Measurements from ENCODE around the gene SNX32. TPM values are rescaled to one million over a fixed set of nuclear protein-coding genes. Genes with fewer than 3 reads are reported as not detected.

The SNX32 gene
- total and polyA plus RNA-seq, 9 of the 15 experiments (the other 6 are each of a cell fraction or from before 2014, with no cell fraction given), result 0.03 TPM; not detected in 7

DNA sequence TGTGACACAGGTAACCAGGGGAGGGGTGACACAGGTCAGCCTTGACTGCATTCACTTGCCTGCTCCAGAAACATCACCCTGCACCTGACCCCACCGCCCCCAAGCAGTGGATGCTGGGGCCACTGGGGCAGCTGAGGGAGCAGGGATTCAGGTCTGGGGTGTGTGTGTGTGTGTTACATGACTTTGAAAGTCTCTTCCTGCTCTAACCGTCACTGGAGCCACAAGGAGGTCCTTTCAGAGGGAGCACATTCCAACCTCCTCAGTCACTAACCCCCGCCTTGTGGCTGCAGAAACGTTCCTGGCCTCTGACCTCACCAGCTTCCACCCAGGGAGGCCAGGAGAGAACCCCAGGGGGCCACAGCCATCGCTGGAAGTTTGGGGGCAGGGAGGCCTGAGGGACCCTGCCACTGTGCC lies 69.3 kb downstream of the SNX32 start (continued):
- TF ChIP-seq, protein P1, sequence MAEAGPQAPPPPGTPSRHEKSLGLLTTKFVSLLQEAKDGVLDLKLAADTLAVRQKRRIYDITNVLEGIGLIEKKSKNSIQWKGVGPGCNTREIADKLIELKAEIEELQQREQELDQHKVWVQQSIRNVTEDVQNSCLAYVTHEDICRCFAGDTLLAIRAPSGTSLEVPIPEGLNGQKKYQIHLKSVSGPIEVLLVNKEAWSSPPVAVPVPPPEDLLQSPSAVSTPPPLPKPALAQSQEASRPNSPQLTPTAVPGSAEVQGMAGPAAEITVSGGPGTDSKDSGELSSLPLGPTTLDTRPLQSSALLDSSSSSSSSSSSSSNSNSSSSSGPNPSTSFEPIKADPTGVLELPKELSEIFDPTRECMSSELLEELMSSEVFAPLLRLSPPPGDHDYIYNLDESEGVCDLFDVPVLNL (CRISPR knock-in tag; IDR thresholded peaks at IDR 0.05; ENCODE audit: low read depth), result no peak
- peak; percentile 66; the same call in 1 of the 2 replicates for TF ChIP-seq SMARCE1 (IDR thresholded peaks at IDR 0.05)
- TF ChIP-seq ZNF263 (CRISPR knock-in tag; IDR thresholded peaks at IDR 0.05; ENCODE audit: borderline replicate concordance), result peak; percentile 85
- TF ChIP-seq, protein P2, sequence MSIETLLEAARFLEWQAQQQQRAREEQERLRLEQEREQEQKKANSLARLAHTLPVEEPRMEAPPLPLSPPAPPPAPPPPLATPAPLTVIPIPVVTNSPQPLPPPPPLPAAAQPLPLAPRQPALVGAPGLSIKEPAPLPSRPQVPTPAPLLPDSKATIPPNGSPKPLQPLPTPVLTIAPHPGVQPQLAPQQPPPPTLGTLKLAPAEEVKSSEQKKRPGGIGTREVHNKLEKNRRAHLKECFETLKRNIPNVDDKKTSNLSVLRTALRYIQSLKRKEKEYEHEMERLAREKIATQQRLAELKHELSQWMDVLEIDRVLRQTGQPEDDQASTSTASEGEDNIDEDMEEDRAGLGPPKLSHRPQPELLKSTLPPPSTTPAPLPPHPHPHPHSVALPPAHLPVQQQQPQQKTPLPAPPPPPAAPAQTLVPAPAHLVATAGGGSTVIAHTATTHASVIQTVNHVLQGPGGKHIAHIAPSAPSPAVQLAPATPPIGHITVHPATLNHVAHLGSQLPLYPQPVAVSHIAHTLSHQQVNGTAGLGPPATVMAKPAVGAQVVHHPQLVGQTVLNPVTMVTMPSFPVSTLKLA (conservative IDR thresholded peaks at IDR 0.05), result 0 out of 4 replicates have a peak, but pooled peaks of 1 of the 2 experiments have one; percentile 8
- TF ChIP-seq, protein P3, sequence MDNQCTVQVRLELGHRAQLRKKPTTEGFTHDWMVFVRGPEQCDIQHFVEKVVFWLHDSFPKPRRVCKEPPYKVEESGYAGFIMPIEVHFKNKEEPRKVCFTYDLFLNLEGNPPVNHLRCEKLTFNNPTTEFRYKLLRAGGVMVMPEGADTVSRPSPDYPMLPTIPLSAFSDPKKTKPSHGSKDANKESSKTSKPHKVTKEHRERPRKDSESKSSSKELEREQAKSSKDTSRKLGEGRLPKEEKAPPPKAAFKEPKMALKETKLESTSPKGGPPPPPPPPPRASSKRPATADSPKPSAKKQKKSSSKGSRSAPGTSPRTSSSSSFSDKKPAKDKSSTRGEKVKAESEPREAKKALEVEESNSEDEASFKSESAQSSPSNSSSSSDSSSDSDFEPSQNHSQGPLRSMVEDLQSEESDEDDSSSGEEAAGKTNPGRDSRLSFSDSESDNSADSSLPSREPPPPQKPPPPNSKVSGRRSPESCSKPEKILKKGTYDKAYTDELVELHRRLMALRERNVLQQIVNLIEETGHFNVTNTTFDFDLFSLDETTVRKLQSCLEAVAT (IDR thresholded peaks at IDR 0.05), result 0 out of 4 replicates have a peak, but pooled peaks of 1 of the 2 experiments have one; percentile 20
- peak; percentile 30; the same call in 1 of the 2 replicates for TF ChIP-seq POLR2AphosphoS5 (IDR thresholded peaks at IDR 0.05; ENCODE audit: control insufficient read depth, insufficient read depth, low read depth, low read length)
- TF ChIP-seq NR2C2 (CRISPR knock-in tag; IDR thresholded peaks at IDR 0.05), result no peak
- TF ChIP-seq NR2C2 (tag; IDR thresholded peaks at IDR 0.05), result peak; percentile 72
- TF ChIP-seq, protein P4, sequence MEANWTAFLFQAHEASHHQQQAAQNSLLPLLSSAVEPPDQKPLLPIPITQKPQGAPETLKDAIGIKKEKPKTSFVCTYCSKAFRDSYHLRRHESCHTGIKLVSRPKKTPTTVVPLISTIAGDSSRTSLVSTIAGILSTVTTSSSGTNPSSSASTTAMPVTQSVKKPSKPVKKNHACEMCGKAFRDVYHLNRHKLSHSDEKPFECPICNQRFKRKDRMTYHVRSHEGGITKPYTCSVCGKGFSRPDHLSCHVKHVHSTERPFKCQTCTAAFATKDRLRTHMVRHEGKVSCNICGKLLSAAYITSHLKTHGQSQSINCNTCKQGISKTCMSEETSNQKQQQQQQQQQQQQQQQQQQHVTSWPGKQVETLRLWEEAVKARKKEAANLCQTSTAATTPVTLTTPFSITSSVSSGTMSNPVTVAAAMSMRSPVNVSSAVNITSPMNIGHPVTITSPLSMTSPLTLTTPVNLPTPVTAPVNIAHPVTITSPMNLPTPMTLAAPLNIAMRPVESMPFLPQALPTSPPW (CRISPR knock-in tag; IDR thresholded peaks at IDR 0.05), result peak; percentile 44; the same call in 1 of the 2 replicates
- TF ChIP-seq HDAC6 (IDR thresholded peaks at IDR 0.05; ENCODE audit: low read depth, low read length), result no peak
- 0 out of 4 replicates have a peak, but pooled peaks of 1 of the 2 experiments have one; percentile 7 for TF ChIP-seq RAD21 (CRISPR knock-in tag; conservative IDR thresholded peaks at IDR 0.05 in 1 of 2, IDR thresholded peaks at IDR 0.05 in 1 of 2)
- 0 out of 2 replicates have a peak, but pooled peaks have one; percentile 45 for TF ChIP-seq KAT7 (CRISPR knock-in tag; IDR thresholded peaks at IDR 0.05; ENCODE audit: borderline replicate concordance)
- no peak for TF ChIP-seq MTF1 (CRISPR knock-in tag; IDR thresholded peaks at IDR 0.05; ENCODE audit: borderline replicate concordance)
- TF ChIP-seq ZNF668 (CRISPR knock-in tag; IDR thresholded peaks at IDR 0.05), result 0 out of 2 replicates have a peak, but pooled peaks have one; percentile 17
- no peak for TF ChIP-seq POLR2AphosphoS2 (IDR thresholded peaks at IDR 0.05; ENCODE audit: low read length)
- TF ChIP-seq ZSCAN29 (IDR thresholded peaks at IDR 0.05), result no peak
- TF ChIP-seq BRF1 (IDR thresholded peaks at IDR 0.05; ENCODE audit: borderline replicate concordance, extremely low read depth, insufficient read length), result no peak
- no peak; the same call in 1 of the 2 replicates for TF ChIP-seq ZNF589 (CRISPR knock-in tag; IDR thresholded peaks at IDR 0.05; ENCODE audit: low read depth)
- no peak for TF ChIP-seq KDM1A (IDR thresholded peaks at IDR 0.05)
- peak; percentile 74 for TF ChIP-seq EP300 (IDR thresholded peaks at IDR 0.05; ENCODE audit: low read length)
- no peak for TF ChIP-seq HNRNPLL (IDR thresholded peaks at IDR 0.05; ENCODE audit: low read depth, low read length, poor library complexity, severe bottlenecking)
- no peak for TF ChIP-seq SP2 (IDR thresholded peaks at IDR 0.05; ENCODE audit: extremely low read depth, low read depth, low read length, poor library complexity, severe bottlenecking)
- no peak; a peak in 1 of 4 replicates for TF ChIP-seq SRF (CRISPR knock-in tag; IDR thresholded peaks at IDR 0.05)
